OCI-LY7 (cell line): ENCODE measurements around the gene APEH. TPM values are rescaled to one million over a fixed set of nuclear protein-coding genes. Genes with fewer than 3 reads are reported as not detected.

ENCODE experiments used
- BruUV-seq: library from RNA; stranded (reverse); fragments of 400-500 nt; replicated peaks from 2 replicates; lab custom pipeline; 2021; lab: Mats Ljungman, UMichigan
- CTCF ChIA-PET: fragments of 300-600 bp; sonication (Branson Sonifier 250); formaldehyde crosslinking; loops from one replicate; lab custom pipeline; 2022; ENCODE audit warnings: antibody characterized with exemption; ENCODE audit not compliant: unreplicated experiment; lab: Charles Lee
- POLR2A ChIA-PET: fragments of 300-600 bp; sonication (Branson Sonifier 250); formaldehyde crosslinking; loops from one replicate; lab custom pipeline; 2022; ENCODE audit warnings: antibody characterized with exemption; lab: Charles Lee
- DNase-seq: peaks from one replicate; pipeline ENCODE4 v3.0.0-alpha.2; 2015; ENCODE audit warnings: low spot score
- H2AFZ ChIP-seq: fragments of 200-600 bp; sonication (generic), shearing (Covaris generic); 2 replicates; pipeline ENCODE4 v1.6.1; 2014; ENCODE audit warnings: mild to moderate bottlenecking, antibody characterized with exemption, low read length, moderate library complexity
- H3K27ac ChIP-seq: fragments of 200-600 bp; sonication (generic); 2 replicates; pipeline ENCODE4 v1.5.1; 2014; ENCODE audit warnings: mixed run types, low read depth, mild to moderate bottlenecking, moderate library complexity, low read length, inconsistent platforms; ENCODE audit not compliant: poor library complexity, severe bottlenecking
- H3K36me3 ChIP-seq: fragments of 200-600 bp; sonication (generic); 2 replicates; pipeline ENCODE4 v1.6.1; 2014; ENCODE audit warnings: mild to moderate bottlenecking, antibody characterized with exemption, low read length, moderate library complexity, mixed read lengths; ENCODE audit not compliant: insufficient read depth
- H3K4me1 ChIP-seq: fragments of 200-600 bp; sonication (generic); 2 replicates; pipeline ENCODE4 v1.5.1; 2014; ENCODE audit warnings: mild to moderate bottlenecking, low read length; ENCODE audit not compliant: insufficient read depth, poor library complexity, severe bottlenecking
- H3K4me2 ChIP-seq: fragments of 200-600 bp; sonication (generic); 2 replicates; pipeline ENCODE4 v1.6.1; 2014; ENCODE audit warnings: mild to moderate bottlenecking, low read length
- H3K4me3 ChIP-seq: fragments of 200-600 bp; sonication (generic); 2 replicates; pipeline ENCODE4 v1.5.1; 2014; ENCODE audit warnings: mild to moderate bottlenecking, low read depth, low read length; ENCODE audit not compliant: poor library complexity, severe bottlenecking
- H3K79me2 ChIP-seq: fragments of 200-600 bp; sonication (generic); 2 replicates; pipeline ENCODE4 v1.6.1; 2016; ENCODE audit warnings: low read depth, mild to moderate bottlenecking, low read length, moderate library complexity, mixed read lengths; ENCODE audit not compliant: insufficient read depth
- H3K9me2 ChIP-seq: fragments of 200-600 bp; sonication (generic); 2 replicates; pipeline ENCODE4 v1.6.1; 2016; ENCODE audit warnings: mild to moderate bottlenecking, low read length, mixed read lengths; ENCODE audit not compliant: insufficient read depth
- H3K9me3 ChIP-seq: fragments of 200-600 bp; sonication (generic); 2 replicates; pipeline ENCODE4 v1.6.1; 2014; ENCODE audit warnings: mild to moderate bottlenecking, mixed run types, low read length, mixed read lengths
- H4K20me1 ChIP-seq: fragments of 200-600 bp; sonication (generic); 2 replicates; pipeline ENCODE4 v1.6.1; 2014; ENCODE audit warnings: mild to moderate bottlenecking, antibody characterized with exemption, low read length, moderate library complexity, mixed read lengths; ENCODE audit not compliant: insufficient read depth
- CTCF ChIP-seq: fragments of 200-600 bp; sonication (generic); conservative IDR thresholded peaks from 2 replicates; pipeline ENCODE4 v1.5.1; 2014; ENCODE audit warnings: mild to moderate bottlenecking, antibody characterized with exemption, low read length, moderate library complexity, mixed read lengths
- EZH2phosphoT487 ChIP-seq: fragments of 200-600 bp; sonication (generic); IDR thresholded peaks from 2 replicates; pipeline ENCODE4 v1.6.1; 2018; ENCODE audit warnings: low read depth, borderline replicate concordance, mild to moderate bottlenecking, mixed run types, antibody characterized with exemption, low read length, moderate library complexity, mixed read lengths
- intact Hi-C: fragments of 100-400 bp; cut with micrococcal nuclease; formaldehyde crosslinking; loops from one replicate; pipeline ENCODE4 v1.10.0; 2022; ENCODE audit not compliant: unreplicated experiment
- total RNA-seq, 2 experiments: library from RNA; depleted of rRNA in 1 of 2; stranded (reverse); fragments of >200 nt in 1 of 2; shearing (Covaris generic) in 1 of 2; gene quantifications; 2 replicates each; pipeline ENCODE4 v1.2.3, GENCODE V29; 2014 to 2022

The APEH gene
- total RNA-seq, 2 experiments from 2014 or later: 112 to 132 TPM

DNA sequence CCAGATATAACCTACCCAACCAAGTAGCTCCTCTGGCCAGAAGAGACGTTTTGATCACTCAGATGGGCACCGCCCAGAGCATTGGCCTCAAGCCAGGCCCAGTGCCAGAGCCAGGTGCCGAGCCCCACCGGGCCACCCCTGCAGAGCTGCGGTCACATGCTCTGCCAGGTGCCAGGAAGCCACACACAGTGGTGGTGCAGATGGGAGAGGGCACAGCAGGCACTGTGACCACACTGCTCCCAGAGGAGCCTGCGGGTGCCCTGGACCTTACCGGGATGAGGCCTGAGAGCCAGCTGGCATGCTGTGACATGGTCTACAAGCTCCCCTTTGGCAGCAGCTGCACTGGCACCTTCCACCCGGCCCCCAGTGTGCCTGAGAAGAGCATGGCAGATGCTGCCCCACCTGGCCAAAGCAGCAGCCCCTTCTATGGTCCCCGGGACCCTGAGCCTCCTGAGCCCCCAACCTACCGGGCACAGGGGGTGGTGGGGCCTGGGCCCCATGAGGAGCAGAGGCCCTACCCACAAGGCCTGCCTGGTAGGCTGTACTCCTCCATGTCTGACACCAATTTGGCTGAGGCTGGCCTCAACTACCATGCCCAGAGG lies 19.1 kb upstream of the APEH start:
- H4K20me1 ChIP-seq: no peaks in the 10 kb centered on the region
- H3K4me1 ChIP-seq: no peaks in the 10 kb centered on the region
- no peaks in the 10 kb centered on the region for H3K79me2 ChIP-seq
- no peak for DNase-seq
- POLR2A ChIA-PET: no interaction called here
- CTCF ChIA-PET: no interaction called here
- no peak overlapping the region for H3K27ac ChIP-seq
- no peaks in the 10 kb centered on the region for H3K9me2 ChIP-seq
- no peaks in the 10 kb centered on the region for H3K9me3 ChIP-seq
- H3K36me3 ChIP-seq: no peaks in the 10 kb centered on the region
- no peak for TF ChIP-seq EZH2phosphoT487
- no peak overlapping the region for H3K4me3 ChIP-seq
- H2AFZ ChIP-seq: no peak overlapping the region
- no peak overlapping the region for H3K4me2 ChIP-seq
- intact Hi-C loops: no loop called here
- BruUV-seq: no TSS peak

- ChIA-PET POLR2A (no interaction called here), CTCF (no interaction called here)
- H3K4me1 ChIP-seq: no peaks in the 10 kb centered on the region
These were observed 18.3 kb upstream of the APEH start for GRCh38 chr3:49655731-49656285.

DNA sequence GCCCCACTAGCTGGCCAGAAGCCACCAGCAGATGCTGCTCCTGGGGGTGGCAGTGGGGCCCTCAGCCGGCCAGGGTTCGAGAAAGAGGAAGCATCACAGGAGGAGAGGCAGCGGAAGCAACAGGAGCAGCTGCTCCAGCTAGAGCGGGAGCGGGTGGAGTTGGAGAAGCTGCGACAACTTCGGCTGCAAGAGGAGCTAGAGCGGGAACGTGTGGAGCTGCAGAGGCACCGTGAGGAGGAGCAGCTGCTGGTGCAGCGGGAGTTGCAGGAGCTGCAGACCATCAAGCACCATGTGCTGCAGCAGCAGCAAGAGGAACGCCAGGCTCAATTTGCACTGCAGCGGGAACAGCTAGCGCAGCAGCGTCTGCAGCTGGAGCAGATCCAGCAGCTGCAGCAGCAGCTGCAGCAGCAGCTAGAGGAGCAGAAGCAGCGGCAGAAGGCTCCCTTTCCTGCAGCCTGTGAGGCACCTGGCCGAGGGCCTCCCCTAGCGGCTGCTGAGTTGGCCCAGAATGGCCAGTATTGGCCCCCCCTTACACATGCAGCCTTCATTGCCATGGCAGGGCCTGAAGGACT lies 17.5 kb upstream of the APEH start:
- Histone ChIP-seq H3K9me3 (no peaks in the 10 kb centered on the region), H3K27ac (no peak overlapping the region), H3K79me2 (no peaks in the 10 kb centered on the region), H3K4me1 (no peaks in the 10 kb centered on the region), H3K9me2 (no peaks in the 10 kb centered on the region), H4K20me1 (no peaks in the 10 kb centered on the region), H3K4me2 (no peak overlapping the region), H2AFZ (no peak overlapping the region), H3K36me3 (no peaks in the 10 kb centered on the region), H3K4me3 (no peak overlapping the region)
- TF ChIP-seq CTCF (no peak), EZH2phosphoT487 (no peak)
- POLR2A ChIA-PET: no interaction called here
- no TSS peak for BruUV-seq
- intact Hi-C loops: no loop called here
- CTCF ChIA-PET: no interaction called here
- DNase-seq: no peak

More at GRCh38 chr3:49655731-49656285, 18.3 kb upstream of the APEH start:
- TF ChIP-seq CTCF: no peak
- TF ChIP-seq EZH2phosphoT487: no peak
- DNase-seq: no peak
- Histone ChIP-seq H3K9me2 (no peaks in the 10 kb centered on the region), H4K20me1 (no peaks in the 10 kb centered on the region), H3K27ac (no peak overlapping the region), H3K36me3 (no peaks in the 10 kb centered on the region), H3K4me3 (no peak overlapping the region), H3K4me2 (no peak overlapping the region), H3K9me3 (no peaks in the 10 kb centered on the region), H3K79me2 (no peaks in the 10 kb centered on the region), H2AFZ (no peak overlapping the region)
- BruUV-seq: no TSS peak
- intact Hi-C loops: no loop called here
